ENCODE measurements around the gene RAX2. TPM values are rescaled to one million over a fixed set of nuclear protein-coding genes. Genes with fewer than 3 reads are reported as not detected.

The RAX2 gene
- total RNA-seq, 2 donors from 2014 or later: not detected

- no peak overlapping the region for H3K4me3 ChIP-seq
- no peaks in the 10 kb centered on the region for H3K36me3 ChIP-seq
- peaks cover 0 to 2% of the 10 kb centered on the region in 2 donors for H3K27me3 ChIP-seq
- DNase-seq (ENCODE audit: low spot score): no peak
- no peak overlapping the region for H3K27ac ChIP-seq
- no peaks in the 10 kb centered on the region for H3K4me1 ChIP-seq
- H3K9me3 ChIP-seq: peaks cover 17 to 26% of the 10 kb centered on the region in 2 donors
- no peak for TF ChIP-seq CTCF (IDR thresholded peaks at IDR 0.05)
Measured at GRCh38 chr19:3778899-3779723, 7.1 kb upstream of the RAX2 start.

- Histone ChIP-seq H3K27me3 (no peaks in the 10 kb centered on the region), H3K4me1 (no peaks in the 10 kb centered on the region), H3K9me3 (peaks cover 17 to 26% of the 10 kb centered on the region in 2 donors), H3K36me3 (no peaks in the 10 kb centered on the region), H3K4me3 (no peak overlapping the region), H3K27ac (no peak overlapping the region)
- no peak for TF ChIP-seq CTCF (IDR thresholded peaks at IDR 0.05)
- DNase-seq (ENCODE audit: low spot score): no peak
Measured at GRCh38 chr19:3778104-3778867, 6.3 kb upstream of the RAX2 start.

GRCh38 chr19:3776479-3777040, 4.5 kb upstream of the RAX2 start:
- TF ChIP-seq CTCF (IDR thresholded peaks at IDR 0.05): no peak

GRCh38 chr19:3775831-3776230, 3.8 kb upstream of the RAX2 start:
- no peaks in the 10 kb centered on the region for H3K27me3 ChIP-seq
- no peak overlapping the region for H3K27ac ChIP-seq
- H3K36me3 ChIP-seq: no peaks in the 10 kb centered on the region
- no peak for TF ChIP-seq CTCF (IDR thresholded peaks at IDR 0.05)
- H3K9me3 ChIP-seq: peaks cover 0 to 4% of the 10 kb centered on the region in 2 donors
- no peak for DNase-seq (ENCODE audit: low spot score)
- H3K4me3 ChIP-seq: no peak overlapping the region
- H3K4me1 ChIP-seq: no peaks in the 10 kb centered on the region

More at GRCh38 chr19:3776479-3777040, 4.5 kb upstream of the RAX2 start:
- Histone ChIP-seq H3K4me3 (no peak overlapping the region), H3K36me3 (no peaks in the 10 kb centered on the region), H3K9me3 (peaks cover 7 to 12% of the 10 kb centered on the region in 2 donors), H3K27ac (no peak overlapping the region), H3K27me3 (no peaks in the 10 kb centered on the region), H3K4me1 (no peaks in the 10 kb centered on the region)
- no peak for DNase-seq (ENCODE audit: low spot score)

- Histone ChIP-seq H3K4me3 (no peak overlapping the region), H3K4me1 (no peaks in the 10 kb centered on the region), H3K27ac (no peak overlapping the region), H3K36me3 (no peaks in the 10 kb centered on the region), H3K9me3 (no peaks in the 10 kb centered on the region), H3K27me3 (no peaks in the 10 kb centered on the region)
- no peak for TF ChIP-seq CTCF (IDR thresholded peaks at IDR 0.05)
- DNase-seq (ENCODE audit: low spot score): no peak
Measured at GRCh38 chr19:3775374-3775711, 3.3 kb upstream of the RAX2 start.

Measured in right atrium auricular region (tissue), 2 donors.